PC-9 (cell line): ENCODE results near the gene DLG1. TPM values are rescaled to one million over a fixed set of nuclear protein-coding genes. Genes with fewer than 3 reads are reported as not detected.

Source experiments
- BruUV-seq: library from RNA; stranded (reverse); fragments of 400-500 nt; replicated peaks from 2 replicates; lab custom pipeline; 2021; lab: Mats Ljungman, UMichigan
- CTCF ChIA-PET: fragments of 300-600 bp; sonication (Branson Sonifier 250); formaldehyde crosslinking; loops from one replicate; lab custom pipeline; 2022; ENCODE audit warnings: antibody characterized with exemption; lab: Charles Lee
- POLR2A ChIA-PET: fragments of 300-600 bp; sonication (Branson Sonifier 250); formaldehyde crosslinking; loops from one replicate; lab custom pipeline; 2022; ENCODE audit warnings: antibody characterized with exemption; ENCODE audit not compliant: unreplicated experiment; lab: Charles Lee
- DNase-seq, 2 experiments: peaks; one replicate each; pipeline versions ENCODE4 v3.0.0 to v3.0.0-alpha.2; 2015 to 2022; ENCODE audit warnings: mixed read lengths in 1 of 2
- H2AFZ ChIP-seq: fragments of 200-600 bp; sonication (generic); 2 replicates; pipeline ENCODE4 v1.8.1; 2017; ENCODE audit warnings: antibody characterized with exemption
- H3F3A ChIP-seq: fragments of 200-600 bp; sonication (generic); 2 replicates; pipeline ENCODE4 v1.8.1; 2017; ENCODE audit warnings: antibody characterized with exemption, mild to moderate bottlenecking, low read depth; ENCODE audit not compliant: insufficient read depth
- H3K27ac ChIP-seq: fragments of 200-600 bp; sonication (generic); 2 replicates; pipeline ENCODE4 v1.6.1; 2016; ENCODE audit warnings: mixed run types
- H3K27me3 ChIP-seq: fragments of 200-600 bp; sonication (generic); 2 replicates; pipeline ENCODE4 v1.6.1; 2016; ENCODE audit warnings: low read depth, mixed run types; ENCODE audit not compliant: insufficient read depth
- H3K36me3 ChIP-seq: fragments of 200-600 bp; sonication (generic); 2 replicates; pipeline ENCODE4 v1.6.1; 2016; ENCODE audit warnings: low read depth, mixed run types
- H3K4me1 ChIP-seq: fragments of 200-600 bp; sonication (generic); replicated peaks from 2 replicates; pipeline ENCODE4 v1.6.1; 2016; ENCODE audit warnings: mixed run types; ENCODE audit not compliant: insufficient read depth
- H3K4me2 ChIP-seq: fragments of 200-600 bp; sonication (generic); 2 replicates; pipeline ENCODE4 v1.6.1; 2017; ENCODE audit warnings: mixed run types
- H3K4me3 ChIP-seq: fragments of 200-600 bp; sonication (generic); 2 replicates; pipeline ENCODE4 v1.6.1; 2016; ENCODE audit warnings: mixed run types
- H3K79me2 ChIP-seq: fragments of 200-600 bp; sonication (generic); 2 replicates; pipeline ENCODE4 v1.6.1; 2017; ENCODE audit warnings: low read depth, mixed run types
- H3K9me2 ChIP-seq: fragments of 200-600 bp; sonication (generic); 2 replicates; pipeline ENCODE4 v1.8.1; 2017; ENCODE audit warnings: mild to moderate bottlenecking; ENCODE audit not compliant: insufficient read depth
- H3K9me3 ChIP-seq: fragments of 200-600 bp; sonication (generic); 2 replicates; pipeline ENCODE4 v1.8.1; 2016; ENCODE audit warnings: low read depth; ENCODE audit not compliant: insufficient read depth
- H4K20me1 ChIP-seq: fragments of 200-600 bp; sonication (generic); 2 replicates; pipeline ENCODE4 v1.8.1; 2017; ENCODE audit not compliant: insufficient read depth
- EZH2 ChIP-seq: fragments of 200-600 bp; sonication (generic); IDR thresholded peaks from 2 replicates; pipeline ENCODE4 v1.8.0; 2017; ENCODE audit warnings: antibody characterized with exemption, low read depth
- intact Hi-C: fragments of 100-400 bp; cut with micrococcal nuclease; formaldehyde crosslinking; loops from one replicate; pipeline ENCODE4 v1.10.0; 2022; ENCODE audit not compliant: unreplicated experiment
- total RNA-seq: library from RNA; stranded (reverse); gene quantifications from 2 replicates; pipeline ENCODE4 v1.2.3, GENCODE V29; 2021
- TF ChIP-seq, protein P1 (sequence below): fragments of 200-600 bp; sonication (generic); conservative IDR thresholded peaks from 2 replicates; pipeline ENCODE4 v1.6.1; 2017; ENCODE audit warnings: mixed run types, antibody characterized with exemption, mild to moderate bottlenecking, moderate library complexity

DLG1 gene
- total RNA-seq, 1 experiment from 2014 or later, result 201 TPM

DNA sequence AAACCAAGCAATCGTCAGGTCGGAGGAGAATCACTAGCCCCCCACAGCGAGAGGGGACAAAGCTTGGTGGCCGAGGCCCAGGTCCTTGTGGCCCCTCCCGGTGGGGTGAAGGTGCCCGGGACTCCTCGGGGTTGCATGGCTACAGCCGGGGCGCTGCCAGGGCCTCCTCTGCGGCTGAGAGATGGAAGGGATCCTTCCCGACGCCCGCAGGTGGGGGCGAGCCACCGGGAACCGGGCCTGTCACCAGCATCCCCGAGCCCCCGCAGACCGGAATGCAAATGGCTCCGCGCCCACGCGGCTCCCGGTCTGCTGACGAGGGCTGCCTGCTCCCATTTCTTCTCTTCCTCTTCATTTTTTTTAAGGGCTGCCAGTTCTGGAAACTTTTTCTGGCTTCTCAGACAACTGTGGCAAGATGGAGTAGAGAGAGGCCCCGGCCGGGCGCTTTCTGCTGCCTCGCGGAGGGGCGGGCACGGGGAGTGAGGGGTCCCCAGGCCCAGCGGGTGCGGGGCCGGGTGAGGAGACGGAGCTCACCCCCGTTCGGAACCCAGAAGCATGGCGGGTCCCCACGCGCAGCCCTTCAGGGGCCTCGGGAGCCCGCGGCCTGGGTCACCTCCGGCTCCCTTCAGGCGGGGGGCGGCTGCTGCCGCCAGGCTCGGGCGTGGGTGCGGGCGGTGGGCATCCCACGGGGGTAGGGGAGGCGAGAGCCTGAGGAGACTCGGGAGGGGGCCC, 296.3 kb downstream of the DLG1 start:
- Histone ChIP-seq H3K4me3 (no peak overlapping the region), H3K27me3 (no peaks in the 10 kb centered on the region), H4K20me1 (no peaks in the 10 kb centered on the region), H3K4me1 (no peaks in the 10 kb centered on the region), H3F3A (no peaks in the 10 kb centered on the region), H3K36me3 (no peaks in the 10 kb centered on the region), H3K9me2 (no peaks in the 10 kb centered on the region), H3K79me2 (no peaks in the 10 kb centered on the region), H2AFZ (no peak overlapping the region), H3K27ac (no peak overlapping the region), H3K9me3 (no peaks in the 10 kb centered on the region), H3K4me2 (no peak overlapping the region)
- ChIA-PET CTCF (no interaction called here), POLR2A (no interaction called here)
- BruUV-seq, result TSS peak; percentile 53
- no peak for DNase-seq
- intact Hi-C loops, result no loop called here
- TF ChIP-seq, protein P1, sequence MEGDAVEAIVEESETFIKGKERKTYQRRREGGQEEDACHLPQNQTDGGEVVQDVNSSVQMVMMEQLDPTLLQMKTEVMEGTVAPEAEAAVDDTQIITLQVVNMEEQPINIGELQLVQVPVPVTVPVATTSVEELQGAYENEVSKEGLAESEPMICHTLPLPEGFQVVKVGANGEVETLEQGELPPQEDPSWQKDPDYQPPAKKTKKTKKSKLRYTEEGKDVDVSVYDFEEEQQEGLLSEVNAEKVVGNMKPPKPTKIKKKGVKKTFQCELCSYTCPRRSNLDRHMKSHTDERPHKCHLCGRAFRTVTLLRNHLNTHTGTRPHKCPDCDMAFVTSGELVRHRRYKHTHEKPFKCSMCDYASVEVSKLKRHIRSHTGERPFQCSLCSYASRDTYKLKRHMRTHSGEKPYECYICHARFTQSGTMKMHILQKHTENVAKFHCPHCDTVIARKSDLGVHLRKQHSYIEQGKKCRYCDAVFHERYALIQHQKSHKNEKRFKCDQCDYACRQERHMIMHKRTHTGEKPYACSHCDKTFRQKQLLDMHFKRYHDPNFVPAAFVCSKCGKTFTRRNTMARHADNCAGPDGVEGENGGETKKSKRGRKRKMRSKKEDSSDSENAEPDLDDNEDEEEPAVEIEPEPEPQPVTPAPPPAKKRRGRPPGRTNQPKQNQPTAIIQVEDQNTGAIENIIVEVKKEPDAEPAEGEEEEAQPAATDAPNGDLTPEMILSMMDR, result no peak
- no peak for TF ChIP-seq EZH2

DNA sequence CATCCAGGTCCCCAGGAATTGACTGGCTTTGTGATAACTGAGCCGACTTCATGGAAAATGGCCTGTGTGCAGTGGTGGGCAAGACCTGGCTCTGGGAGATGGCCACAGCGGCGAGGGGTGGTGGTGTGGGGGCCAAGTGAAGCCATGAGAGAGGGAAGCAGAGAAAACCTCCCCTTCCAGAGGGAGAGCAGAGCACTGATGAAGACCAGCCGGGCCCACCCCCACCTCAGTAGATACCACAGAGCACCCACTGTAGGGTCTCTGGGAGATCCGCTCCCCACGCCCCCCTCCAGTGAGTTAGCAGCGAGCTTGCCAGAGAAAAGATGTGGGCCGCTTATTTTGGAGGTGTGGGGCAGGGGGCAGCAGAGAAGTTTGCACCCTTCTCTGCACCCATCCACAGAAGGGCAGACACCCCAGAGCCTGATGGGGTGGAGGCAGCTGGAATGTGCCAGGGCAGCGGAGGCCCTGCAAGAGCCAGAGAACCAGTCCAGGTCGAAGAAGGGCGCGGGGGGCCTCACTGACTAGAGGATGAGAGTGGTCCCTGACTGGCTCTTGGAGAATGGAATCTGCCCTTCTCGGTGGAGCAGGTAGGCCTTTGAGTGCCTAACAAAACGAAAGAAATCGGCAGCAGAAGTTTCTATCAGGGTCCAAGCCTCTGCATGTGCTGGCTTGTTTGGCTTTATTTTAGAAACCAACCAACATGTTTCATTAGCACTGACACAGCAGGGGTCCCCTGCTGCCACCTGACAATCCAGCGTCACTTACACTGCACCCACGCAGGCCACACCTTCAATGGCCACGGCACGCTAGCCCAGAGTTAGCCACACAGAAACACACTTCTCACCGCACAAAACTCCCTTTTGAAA, 297.1 kb downstream of the DLG1 start:
- Histone ChIP-seq H4K20me1 (no peaks in the 10 kb centered on the region), H3F3A (no peaks in the 10 kb centered on the region), H3K4me3 (no peak overlapping the region), H3K27me3 (no peaks in the 10 kb centered on the region), H3K79me2 (no peaks in the 10 kb centered on the region), H3K4me2 (no peak overlapping the region), H3K36me3 (no peaks in the 10 kb centered on the region), H2AFZ (no peak overlapping the region), H3K4me1 (no peaks in the 10 kb centered on the region), H3K27ac (no peak overlapping the region), H3K9me2 (no peaks in the 10 kb centered on the region), H3K9me3 (no peaks in the 10 kb centered on the region)
- ChIA-PET POLR2A (interaction anchor here (0.6 kb wide), 1 partner anchor 44 kb away, joined by 11 read pairs; no protein-coding TSS in a partner anchor), CTCF (no interaction called here)
- intact Hi-C loops, result no loop called here
- TF ChIP-seq EZH2, result no peak
- TF ChIP-seq, protein P1, result no peak
- no peak for DNase-seq
- BruUV-seq, result no TSS peak

- no peaks in the 10 kb centered on the region for H3K9me2 ChIP-seq
- intact Hi-C loops, result no loop called here
- CTCF ChIA-PET, result no interaction called here
- no peak overlapping the region for H3K4me2 ChIP-seq
- no peak overlapping the region for H3K4me3 ChIP-seq
- H2AFZ ChIP-seq, result no peak overlapping the region
- H3K36me3 ChIP-seq, result no peaks in the 10 kb centered on the region
- POLR2A ChIA-PET, result no interaction called here
- H3F3A ChIP-seq, result no peaks in the 10 kb centered on the region
- H3K79me2 ChIP-seq, result no peaks in the 10 kb centered on the region
- no peaks in the 10 kb centered on the region for H3K4me1 ChIP-seq
- H3K27me3 ChIP-seq, result no peaks in the 10 kb centered on the region
- no TSS peak for BruUV-seq
- TF ChIP-seq, protein P1, result no peak
- no peak for TF ChIP-seq EZH2
- H3K27ac ChIP-seq, result no peak overlapping the region
- no peaks in the 10 kb centered on the region for H3K9me3 ChIP-seq
- DNase-seq, result no peak
- H4K20me1 ChIP-seq, result no peaks in the 10 kb centered on the region
Measured at GRCh38 chr3:197000211-197000610, 298.2 kb downstream of the DLG1 start.
